IMR-90 (cell line): ENCODE measurements around the gene MTA1. TPM values are rescaled to one million over a fixed set of nuclear protein-coding genes. Genes with fewer than 3 reads are reported as not detected.

Source experiments
- ATAC-seq: fragments of 200-7000 bp; cut with Tn5 transposase; 2 replicates; pipeline ENCODE4 v1.9.1; 2020; ENCODE audit warnings: low read depth, mild to moderate bottlenecking, moderate library complexity
- BruUV-seq: library from RNA; stranded (reverse); fragments of 400-500 nt; replicated peaks from 2 replicates; lab custom pipeline; 2021; lab: Mats Ljungman, UMichigan
- CTCF ChIA-PET: fragments of 300-600 bp; formaldehyde crosslinking; extraction: SDS; loops from one replicate; lab custom pipeline; 2021; ENCODE audit warnings: antibody characterized with exemption; lab: Yijun Ruan, JAX
- POLR2A ChIA-PET: fragments of 300-600 bp; sonication (Branson Sonifier 250); formaldehyde crosslinking; loops from one replicate; lab custom pipeline; 2022; ENCODE audit warnings: antibody characterized with exemption; ENCODE audit not compliant: unreplicated experiment; lab: Charles Lee
- DNase-seq: peaks from one replicate; pipeline ENCODE4 v3.0.0; 2013
- H2AFZ ChIP-seq: replicated peaks from 2 replicates; pipeline ENCODE3; 2013; ENCODE audit warnings: low read length, mild to moderate bottlenecking; ENCODE audit not compliant: poor library complexity
- H2AK5ac ChIP-seq: 2 replicates; pipeline ENCODE4 v1.6.1; 2013; ENCODE audit warnings: low read depth, low read length, inconsistent platforms
- H2AK9ac ChIP-seq: replicated peaks from 2 replicates; pipeline ENCODE3; 2013; ENCODE audit warnings: mild to moderate bottlenecking, low read depth, low read length, moderate library complexity; ENCODE audit not compliant: poor library complexity
- H2BK120ac ChIP-seq: 2 replicates; pipeline ENCODE4 v1.6.1; 2013; ENCODE audit warnings: low read depth, low read length, inconsistent platforms
- H2BK15ac ChIP-seq: 3 replicates; pipeline ENCODE4 v1.6.1; 2013; ENCODE audit warnings: low read depth, low read length, inconsistent platforms
- H2BK20ac ChIP-seq: 2 replicates; pipeline ENCODE4 v1.6.1; 2013; ENCODE audit warnings: low read depth, mild to moderate bottlenecking, inconsistent platforms, low read length, moderate library complexity
- H2BK5ac ChIP-seq: 2 replicates; pipeline ENCODE4 v1.6.1; 2013; ENCODE audit warnings: mild to moderate bottlenecking, low read depth, low read length, inconsistent platforms; ENCODE audit not compliant: poor library complexity, severe bottlenecking
- H3K14ac ChIP-seq: replicated peaks from 2 replicates; pipeline ENCODE4 v1.6.1; 2013; ENCODE audit warnings: low read depth, low read length, inconsistent platforms
- H3K18ac ChIP-seq: 2 replicates; pipeline ENCODE4 v1.6.1; 2013; ENCODE audit warnings: low read depth, low read length, control low read depth
- H3K23ac ChIP-seq: 2 replicates; pipeline ENCODE4 v1.6.1; 2013; ENCODE audit warnings: low read depth, low read length, inconsistent platforms
- H3K27ac ChIP-seq: 2 replicates; pipeline ENCODE4 v1.5.1; 2013; ENCODE audit warnings: mild to moderate bottlenecking, control low read depth, low read length; ENCODE audit not compliant: insufficient read depth
- H3K27me3 ChIP-seq: 2 replicates; pipeline ENCODE4 v1.6.1; 2013; ENCODE audit warnings: low read length; ENCODE audit not compliant: control insufficient read depth, insufficient read depth
- H3K36me3 ChIP-seq: 2 replicates; pipeline ENCODE4 v1.6.1; 2013; ENCODE audit warnings: low read length, mixed read lengths; ENCODE audit not compliant: control insufficient read depth, insufficient read depth
- H3K4ac ChIP-seq: 2 replicates; pipeline ENCODE4 v1.6.1; 2013; ENCODE audit warnings: low read depth, low read length, inconsistent platforms
- H3K4me1 ChIP-seq: 2 replicates; pipeline ENCODE4 v1.6.1; 2013; ENCODE audit warnings: low read length, mixed read lengths; ENCODE audit not compliant: control insufficient read depth, insufficient read depth
- H3K4me2 ChIP-seq: 2 replicates; pipeline ENCODE4 v1.6.1; 2013; ENCODE audit warnings: low read depth, mild to moderate bottlenecking, control low read depth, low read length, moderate library complexity
- H3K4me3 ChIP-seq: 2 replicates; pipeline ENCODE4 v1.5.1; 2013; ENCODE audit warnings: low read depth, mild to moderate bottlenecking, control low read depth, low read length, moderate library complexity; ENCODE audit not compliant: insufficient read depth
- H3K56ac ChIP-seq: 2 replicates; pipeline ENCODE4 v1.6.1; 2013; ENCODE audit warnings: low read length, inconsistent platforms; ENCODE audit not compliant: insufficient read depth; ENCODE audit errors: extremely low read depth
- H3K79me1 ChIP-seq, 2 experiments: 2 replicates each; pipeline ENCODE4 v1.6.1; 2013; ENCODE audit warnings: low read length in 2 of 2, inconsistent platforms in 1 of 2, low read depth in 1 of 2
- H3K9ac ChIP-seq: 2 replicates; pipeline ENCODE4 v1.6.1; 2013; ENCODE audit warnings: low read depth, low read length, control low read depth
- H3K9me1 ChIP-seq: 2 replicates; pipeline ENCODE4 v1.6.1; 2013; ENCODE audit warnings: low read length, inconsistent platforms; ENCODE audit not compliant: insufficient read depth
- H3K9me3 ChIP-seq: 2 replicates; pipeline ENCODE4 v1.6.1; 2013; ENCODE audit warnings: low read length; ENCODE audit not compliant: control insufficient read depth, insufficient read depth
- H4K20me1 ChIP-seq: 2 replicates; pipeline ENCODE4 v1.6.1; 2013; ENCODE audit warnings: low read length, inconsistent platforms; ENCODE audit not compliant: insufficient read depth
- H4K5ac ChIP-seq: 2 replicates; pipeline ENCODE4 v1.6.1; 2013; ENCODE audit warnings: mild to moderate bottlenecking, low read depth, low read length, control low read depth
- H4K8ac ChIP-seq, 2 experiments: 2 replicates each; pipeline ENCODE4 v1.6.1; 2013; ENCODE audit warnings: low read depth in 2 of 2, low read length in 2 of 2, control low read depth in 1 of 2, inconsistent platforms in 1 of 2
- H4K91ac ChIP-seq: 2 replicates; pipeline ENCODE4 v1.6.1; 2013; ENCODE audit warnings: low read depth, low read length, inconsistent platforms; ENCODE audit not compliant: insufficient read depth
- BHLHE40 ChIP-seq: fragments of 150-350 bp; IDR thresholded peaks from 2 replicates; pipeline ENCODE4 v1.6.1; 2016; ENCODE audit warnings: mild to moderate bottlenecking, low read depth, low read length
- CEBPB ChIP-seq: IDR thresholded peaks from 2 replicates; pipeline ENCODE4 v1.6.1; 2012; ENCODE audit warnings: low read depth, low read length, improper control_type of control experiment
- CHD1 ChIP-seq: IDR thresholded peaks from 2 replicates; pipeline ENCODE4 v1.6.1; 2012; ENCODE audit warnings: low read depth, low read length, improper control_type of control experiment
- FOS ChIP-seq: fragments of 150-350 bp; IDR thresholded peaks from 2 replicates; pipeline ENCODE4 v1.6.1; 2016; ENCODE audit warnings: low read depth, low read length
- MAFK ChIP-seq: IDR thresholded peaks from 2 replicates; pipeline ENCODE4 v1.6.1; 2012; ENCODE audit warnings: low read depth, low read length, improper control_type of control experiment
- MAZ ChIP-seq: IDR thresholded peaks from 2 replicates; pipeline ENCODE4 v1.6.1; 2012; ENCODE audit warnings: low read depth, mild to moderate bottlenecking, low read length, improper control_type of control experiment, moderate library complexity, borderline replicate concordance
- NFE2L2 ChIP-seq: fragments of 150-350 bp; IDR thresholded peaks from 2 replicates; pipeline ENCODE4 v1.6.1; 2016; ENCODE audit warnings: low read depth, mild to moderate bottlenecking, low read length
- POLR2A ChIP-seq: IDR thresholded peaks from 2 replicates; pipeline ENCODE4 v1.6.1; 2012; ENCODE audit warnings: mild to moderate bottlenecking, low read depth, low read length
- RAD21 ChIP-seq: IDR thresholded peaks from 2 replicates; pipeline ENCODE4 v1.6.1; 2012; ENCODE audit warnings: low read length, improper control_type of control experiment
- RCOR1 ChIP-seq: IDR thresholded peaks from 2 replicates; pipeline ENCODE4 v1.6.1; 2012; ENCODE audit warnings: mild to moderate bottlenecking, low read length, improper control_type of control experiment; ENCODE audit not compliant: insufficient replicate concordance
- RFX5 ChIP-seq: IDR thresholded peaks from 2 replicates; pipeline ENCODE4 v1.8.0; 2012; ENCODE audit warnings: low read depth, mild to moderate bottlenecking, low read length, moderate library complexity
- SMC3 ChIP-seq: fragments of 150-350 bp; IDR thresholded peaks from 2 replicates; pipeline ENCODE4 v1.6.1; 2016; ENCODE audit warnings: low read depth, mild to moderate bottlenecking, antibody characterized with exemption, low read length, moderate library complexity
- WGBS, 2 experiments: methylation state at CpG; one replicate each; pipeline versions ENCODE4 v1.1.5 to v1.1.7; 2013; ENCODE audit warnings: missing lambda C conversion rate in 2 of 2; ENCODE audit not compliant: insufficient read length in 1 of 2; ENCODE audit errors: extremely low coverage in 2 of 2; 5-methylcytosine and 5-hydroxymethylcytosine counted together
- dilution Hi-C: fragments of 300-500 bp; cut with HindIII; formaldehyde crosslinking; loops from one replicate; pipeline ENCODE4 v1.14.3; 2018; ENCODE audit warnings: low sequenced_read_pairs; ENCODE audit not compliant: unreplicated experiment
- in situ Hi-C: fragments of 300-500 bp; cut with MboI; formaldehyde crosslinking; loops from 3 replicates; pipeline ENCODE4 v1.14.3; 2019; ENCODE audit warnings: low sequenced_read_pairs, inconsistent platforms, mixed read lengths
- intact Hi-C: fragments of 100-400 bp; cut with micrococcal nuclease; formaldehyde crosslinking; loops from 2 replicates; pipeline ENCODE4 v1.10.0; 2022
- polyA plus RNA-seq, 3 experiments: library from polyadenylated mRNA; depleted of rRNA; stranded (reverse); fragments of >200 nt; gene quantifications; 2 replicates each; pipeline ENCODE4 v1.2.3, GENCODE V29; 2012; ENCODE audit warnings: low replicate concordance in 1 of 3
- total RNA-seq: library from RNA; depleted of rRNA; stranded (reverse); fragments of >200 nt; gene quantifications from 2 replicates; pipeline ENCODE4 v1.2.3, GENCODE V29; 2012
- TF ChIP-seq, protein P1 (sequence below): fragments of 150-350 bp; IDR thresholded peaks from 2 replicates; pipeline ENCODE4 v1.6.1; 2017; ENCODE audit warnings: mild to moderate bottlenecking, antibody characterized with exemption, low read length, low read depth
- TF ChIP-seq, protein P2 (sequence below): conservative IDR thresholded peaks from 2 replicates; pipeline ENCODE4 v1.5.1; 2012; ENCODE audit warnings: mild to moderate bottlenecking, low read depth, low read length, improper control_type of control experiment
- TF ChIP-seq, protein P3 (sequence below): fragments of 150-350 bp; IDR thresholded peaks from 2 replicates; pipeline ENCODE4 v1.6.1; 2016; ENCODE audit warnings: low read depth, mild to moderate bottlenecking, low read length, moderate library complexity, borderline replicate concordance

Gene MTA1
- total and polyA plus RNA-seq, 2 of the 4 experiments (the other 2 are of a cell fraction), result 21.5 to 61.6 TPM

DNA sequence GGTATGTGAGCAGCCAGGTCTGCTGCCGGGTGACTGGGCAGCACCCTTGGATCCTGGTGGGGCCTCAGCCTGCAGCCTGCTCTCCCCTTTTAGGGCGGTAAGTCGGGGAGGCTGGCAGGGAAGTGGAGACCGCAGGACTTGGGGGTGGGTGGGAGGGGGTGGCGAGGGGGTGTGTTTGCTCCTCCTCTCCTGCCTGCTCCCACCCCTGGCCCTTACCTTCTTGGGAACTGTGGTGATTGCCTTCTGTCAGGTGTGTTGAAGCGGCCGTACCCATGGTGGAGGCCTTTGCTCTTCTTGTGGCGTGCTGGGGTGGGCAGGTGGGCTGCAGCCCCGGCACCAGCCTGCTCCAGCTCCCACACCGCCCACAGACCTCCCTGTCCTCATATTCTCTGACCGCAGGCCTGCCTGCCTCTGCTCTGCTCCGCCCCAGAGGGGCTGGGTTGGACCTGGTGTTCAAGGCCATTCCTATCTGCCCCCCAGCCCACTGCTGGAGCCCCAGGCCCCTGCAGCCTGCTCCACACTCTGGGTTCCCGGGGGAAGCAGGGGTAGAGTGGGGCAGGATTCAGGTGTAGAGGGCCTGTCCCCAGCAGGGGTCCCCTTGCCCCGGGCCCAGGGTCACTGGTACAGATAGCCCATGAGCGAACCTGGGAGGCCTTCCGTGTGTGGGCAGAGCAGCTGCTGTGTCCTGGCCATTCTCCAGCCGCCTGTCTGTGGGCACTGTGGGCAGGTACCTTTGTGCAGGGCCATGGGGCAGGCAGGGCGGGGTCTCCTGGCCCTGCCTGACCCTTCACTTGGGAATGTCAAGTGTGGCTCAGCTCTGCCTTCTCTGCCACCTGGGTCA lies 76.6 kb downstream of the MTA1 start:
- no peak overlapping the region for H3K27ac ChIP-seq
- DNase-seq (no peak), ATAC-seq (no peak)
- no TSS peak for BruUV-seq
- dilution Hi-C loops (no loop called here), intact Hi-C loops (no loop called here), in situ Hi-C loops (no loop called here)
- H3K9me3 ChIP-seq, result no peaks in the 10 kb centered on the region
- no peak overlapping the region for H2BK20ac ChIP-seq
- no peak overlapping the region for H2AK9ac ChIP-seq
- no peak overlapping the region for H2BK5ac ChIP-seq
- H3K9me1 ChIP-seq, result peaks cover 6% of the 10 kb centered on the region; the same call in 1 of the 2 replicates
- ChIA-PET POLR2A (no interaction called here), CTCF (no interaction called here)
- no peak overlapping the region for H2BK120ac ChIP-seq
- no peak overlapping the region for H3K14ac ChIP-seq
- H2AFZ ChIP-seq, result no peak overlapping the region
- no peak overlapping the region for H4K91ac ChIP-seq
- WGBS, 2 experiments, result 94% methylated on average over 5 of the region's 18 CpGs; no CpG with 5 or more reads in 1 of the 2 experiments
- 0 out of 2 replicates have a peak, but pooled peaks cover 6% of the 10 kb centered on the region for H4K20me1 ChIP-seq
- no peak overlapping the region for H4K5ac ChIP-seq
- H2AK5ac ChIP-seq, result no peak overlapping the region
- H3K23ac ChIP-seq, result no peak overlapping the region
- H3K79me1 ChIP-seq, result peaks cover 0 to 5% of the 10 kb centered on the region in 2 experiments; a peak in 1 of 4 replicates
- H3K27me3 ChIP-seq, result no peaks in the 10 kb centered on the region
- H3K4me3 ChIP-seq, result no peak overlapping the region
- no peak overlapping the region for H2BK15ac ChIP-seq
- no peak overlapping the region for H3K18ac ChIP-seq
- no peaks in the 10 kb centered on the region for H3K36me3 ChIP-seq
- H3K4me2 ChIP-seq, result no peak overlapping the region
- H3K4ac ChIP-seq, result no peak overlapping the region
- H3K56ac ChIP-seq, result no peak overlapping the region
- 0 out of 2 replicates have a peak, but pooled peaks cover 2% of the 10 kb centered on the region for H3K4me1 ChIP-seq
- H4K8ac ChIP-seq, result no peak overlapping the region
- H3K9ac ChIP-seq, result no peak overlapping the region
- no peak for TF ChIP-seq MAFK
- no peak for TF ChIP-seq NFE2L2
- no peak for TF ChIP-seq RCOR1
- no peak for TF ChIP-seq SMC3
- TF ChIP-seq, protein P1, sequence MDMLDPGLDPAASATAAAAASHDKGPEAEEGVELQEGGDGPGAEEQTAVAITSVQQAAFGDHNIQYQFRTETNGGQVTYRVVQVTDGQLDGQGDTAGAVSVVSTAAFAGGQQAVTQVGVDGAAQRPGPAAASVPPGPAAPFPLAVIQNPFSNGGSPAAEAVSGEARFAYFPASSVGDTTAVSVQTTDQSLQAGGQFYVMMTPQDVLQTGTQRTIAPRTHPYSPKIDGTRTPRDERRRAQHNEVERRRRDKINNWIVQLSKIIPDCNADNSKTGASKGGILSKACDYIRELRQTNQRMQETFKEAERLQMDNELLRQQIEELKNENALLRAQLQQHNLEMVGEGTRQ, result no peak
- TF ChIP-seq, protein P2, sequence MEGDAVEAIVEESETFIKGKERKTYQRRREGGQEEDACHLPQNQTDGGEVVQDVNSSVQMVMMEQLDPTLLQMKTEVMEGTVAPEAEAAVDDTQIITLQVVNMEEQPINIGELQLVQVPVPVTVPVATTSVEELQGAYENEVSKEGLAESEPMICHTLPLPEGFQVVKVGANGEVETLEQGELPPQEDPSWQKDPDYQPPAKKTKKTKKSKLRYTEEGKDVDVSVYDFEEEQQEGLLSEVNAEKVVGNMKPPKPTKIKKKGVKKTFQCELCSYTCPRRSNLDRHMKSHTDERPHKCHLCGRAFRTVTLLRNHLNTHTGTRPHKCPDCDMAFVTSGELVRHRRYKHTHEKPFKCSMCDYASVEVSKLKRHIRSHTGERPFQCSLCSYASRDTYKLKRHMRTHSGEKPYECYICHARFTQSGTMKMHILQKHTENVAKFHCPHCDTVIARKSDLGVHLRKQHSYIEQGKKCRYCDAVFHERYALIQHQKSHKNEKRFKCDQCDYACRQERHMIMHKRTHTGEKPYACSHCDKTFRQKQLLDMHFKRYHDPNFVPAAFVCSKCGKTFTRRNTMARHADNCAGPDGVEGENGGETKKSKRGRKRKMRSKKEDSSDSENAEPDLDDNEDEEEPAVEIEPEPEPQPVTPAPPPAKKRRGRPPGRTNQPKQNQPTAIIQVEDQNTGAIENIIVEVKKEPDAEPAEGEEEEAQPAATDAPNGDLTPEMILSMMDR, result no peak
- no peak for TF ChIP-seq CEBPB
- no peak for TF ChIP-seq FOS
- TF ChIP-seq RAD21, result no peak
- TF ChIP-seq CHD1, result no peak
- TF ChIP-seq, protein P3, sequence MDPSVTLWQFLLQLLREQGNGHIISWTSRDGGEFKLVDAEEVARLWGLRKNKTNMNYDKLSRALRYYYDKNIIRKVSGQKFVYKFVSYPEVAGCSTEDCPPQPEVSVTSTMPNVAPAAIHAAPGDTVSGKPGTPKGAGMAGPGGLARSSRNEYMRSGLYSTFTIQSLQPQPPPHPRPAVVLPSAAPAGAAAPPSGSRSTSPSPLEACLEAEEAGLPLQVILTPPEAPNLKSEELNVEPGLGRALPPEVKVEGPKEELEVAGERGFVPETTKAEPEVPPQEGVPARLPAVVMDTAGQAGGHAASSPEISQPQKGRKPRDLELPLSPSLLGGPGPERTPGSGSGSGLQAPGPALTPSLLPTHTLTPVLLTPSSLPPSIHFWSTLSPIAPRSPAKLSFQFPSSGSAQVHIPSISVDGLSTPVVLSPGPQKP, result no peak
- no peak for TF ChIP-seq MAZ
- no peak for TF ChIP-seq BHLHE40
- TF ChIP-seq RFX5, result no peak
- no peak for TF ChIP-seq POLR2A
